Measurements from ENCODE around the gene STK17B.

The STK17B gene

GRCh38 chr2:196153480-196153879 is 17.9 kb downstream of the STK17B start:
- DNase-seq = no peak

DNA sequence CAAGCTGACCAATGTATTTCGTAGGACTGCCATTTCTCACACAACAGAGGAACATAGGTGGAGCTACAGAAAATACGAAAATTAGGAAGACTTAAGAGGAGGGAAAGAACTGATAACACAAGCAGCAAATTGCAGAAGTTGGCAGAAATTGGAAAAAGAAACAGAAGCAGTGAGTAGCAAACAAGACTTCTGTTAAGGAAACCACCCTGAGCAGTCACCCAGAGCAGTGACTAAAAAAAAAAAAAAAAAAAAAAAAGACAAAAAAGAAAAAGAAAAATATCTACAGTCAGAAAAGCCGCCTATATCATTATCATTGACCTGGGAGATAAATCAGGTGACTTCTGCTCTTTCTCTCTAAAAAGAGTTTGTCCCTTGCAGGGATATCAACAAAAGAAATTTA is 21.4 kb downstream of the STK17B start:
- DNase-seq = no peak

DNA sequence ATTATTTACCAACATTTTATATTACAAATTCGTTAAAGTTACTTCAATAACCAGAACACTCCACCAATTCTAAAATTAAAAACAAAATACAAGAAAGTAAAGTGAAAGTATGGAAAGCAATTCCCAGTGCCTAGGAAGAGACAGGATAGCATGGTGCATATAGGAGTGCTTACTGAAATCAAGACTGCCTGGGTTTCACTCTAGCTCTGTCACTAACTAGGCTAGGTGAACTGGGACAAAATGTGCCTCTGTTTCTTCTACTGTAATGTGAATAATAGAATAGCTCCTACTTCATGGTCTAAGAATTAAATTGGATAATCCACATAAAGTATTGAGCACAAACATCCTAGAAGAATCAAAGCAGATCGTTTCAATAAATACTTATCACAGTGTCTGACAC is 22.6 kb downstream of the STK17B start:
- DNase-seq = no peak

DNA sequence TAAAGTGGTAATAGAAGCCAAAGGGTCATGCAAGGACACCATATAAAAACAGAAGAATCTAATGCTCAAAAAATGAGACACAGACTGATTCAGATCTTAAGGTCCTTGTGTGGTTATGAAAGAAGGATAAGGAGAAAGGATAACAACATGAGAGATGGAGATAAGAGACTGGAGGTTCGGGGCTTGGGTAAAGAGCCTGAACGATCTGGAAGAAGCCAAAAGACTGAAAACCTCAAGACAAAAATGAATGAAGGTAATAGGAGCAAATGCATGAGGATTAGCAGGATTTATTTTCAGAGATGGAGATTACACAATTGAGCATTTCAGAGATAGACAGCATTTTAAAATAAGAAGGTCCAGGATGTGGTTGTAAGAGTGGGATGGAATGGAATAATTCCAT is 26.1 kb downstream of the STK17B start:
- no peak for DNase-seq

DNA sequence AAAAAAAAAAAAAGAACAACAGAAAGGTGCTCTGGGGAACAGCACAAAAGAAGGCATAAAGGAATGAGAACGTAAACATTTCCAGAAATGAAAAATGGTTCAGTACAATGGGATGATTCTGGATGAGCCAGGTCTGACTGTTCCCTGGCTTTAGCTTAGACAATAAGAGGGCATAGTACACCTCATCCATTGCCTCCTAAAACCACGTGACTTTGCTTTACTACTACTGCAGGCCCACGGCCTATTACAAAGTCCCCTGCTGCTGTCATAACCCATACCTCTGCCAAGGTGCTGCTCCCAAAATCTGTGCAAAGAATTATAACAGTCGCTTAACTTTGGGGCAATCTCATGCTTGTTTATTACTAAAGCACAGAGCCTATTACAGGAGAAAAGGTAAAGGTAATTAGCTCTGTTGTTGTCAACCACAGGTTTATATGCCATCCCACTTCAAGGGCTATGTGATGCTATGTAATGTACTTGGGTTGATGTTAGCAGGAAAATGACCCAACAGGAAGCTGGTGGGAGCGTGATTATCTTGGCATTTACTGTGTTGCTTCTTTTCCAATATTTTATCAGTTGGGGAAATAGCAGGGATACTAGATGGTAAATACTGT is 26.8 kb downstream of the STK17B start:
- DNase-seq = no peak

DNA sequence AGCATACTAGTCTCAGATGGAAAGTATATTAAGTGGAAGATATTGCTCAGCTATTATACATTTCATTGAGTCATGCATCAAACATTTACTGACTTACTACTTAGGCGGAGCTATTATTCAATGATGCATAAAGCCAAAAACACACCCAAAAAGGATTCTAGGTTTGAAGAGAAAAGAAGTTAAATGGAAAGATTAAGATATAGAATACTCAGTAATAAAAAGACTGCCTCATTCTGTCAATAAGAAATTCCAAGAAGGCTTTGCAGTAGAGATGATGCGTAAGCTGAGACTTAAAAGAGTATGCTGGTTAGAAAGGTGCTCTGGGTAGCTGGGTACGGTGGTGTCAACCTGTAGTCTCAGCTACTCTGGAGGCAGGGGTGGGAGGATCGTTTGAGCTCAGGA is 27.6 kb downstream of the STK17B start:
- DNase-seq = no peak

- no peak for DNase-seq
Observed at GRCh38 chr2:196142825-196143224, 28.6 kb downstream of the STK17B start.

- no peak for DNase-seq
Observed at GRCh38 chr2:196140213-196140612, 31.2 kb downstream of the STK17B start.

DNA sequence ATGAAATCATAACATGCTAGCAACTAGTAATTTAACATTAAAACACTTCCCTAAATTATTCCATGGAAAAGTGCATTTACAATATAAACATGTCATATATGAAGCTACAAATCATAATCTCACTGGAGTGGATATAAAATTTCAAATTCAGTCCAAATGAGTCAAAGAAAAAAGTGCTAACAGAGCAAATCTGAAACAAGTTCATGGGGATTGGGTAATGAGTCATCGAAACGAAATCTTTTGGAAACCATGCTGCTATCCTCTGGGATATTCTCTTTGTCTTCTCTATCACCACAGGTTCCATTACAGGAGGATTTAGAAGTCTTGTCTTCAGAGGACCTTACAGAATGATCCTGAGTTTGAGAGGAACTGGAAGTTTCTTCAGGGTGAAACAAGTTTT is 34.1 kb downstream of the STK17B start:
- DNase-seq = no peak

GRCh38 chr2:196136151-196136550 is 35.2 kb downstream of the STK17B start:
- DNase-seq = no peak

GRCh38 chr2:196131949-196132925 is 39.1 kb downstream of the STK17B start:
- DNase-seq = no peak

DNA sequence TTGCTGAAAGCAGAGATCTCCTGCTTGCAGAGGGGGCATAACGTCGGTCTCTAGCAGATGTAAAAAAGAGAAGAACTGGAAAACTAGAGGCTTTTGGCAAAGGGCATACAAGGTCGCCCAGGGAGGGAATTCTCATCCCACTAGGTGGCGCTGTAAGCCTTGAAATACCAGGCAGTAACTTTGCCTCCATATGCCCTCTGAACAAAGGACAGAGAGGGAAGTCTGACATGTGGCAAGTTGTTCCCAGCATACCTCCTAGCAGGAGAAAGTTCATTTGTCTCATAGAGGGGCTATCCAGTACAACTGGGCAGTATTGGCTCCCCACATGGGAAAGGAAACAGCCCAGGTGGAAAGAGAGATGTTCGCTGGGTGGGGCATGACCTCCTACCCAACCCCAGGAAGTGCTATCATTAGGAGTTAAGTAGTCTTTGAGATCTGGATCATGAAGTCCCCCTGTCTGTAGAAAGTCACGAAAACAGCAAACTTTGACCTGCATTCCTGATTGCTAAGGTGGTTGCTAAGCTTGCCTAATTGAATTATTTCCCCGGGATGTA is 39.9 kb downstream of the STK17B start:
- peak; percentile 17 for DNase-seq

DNA sequence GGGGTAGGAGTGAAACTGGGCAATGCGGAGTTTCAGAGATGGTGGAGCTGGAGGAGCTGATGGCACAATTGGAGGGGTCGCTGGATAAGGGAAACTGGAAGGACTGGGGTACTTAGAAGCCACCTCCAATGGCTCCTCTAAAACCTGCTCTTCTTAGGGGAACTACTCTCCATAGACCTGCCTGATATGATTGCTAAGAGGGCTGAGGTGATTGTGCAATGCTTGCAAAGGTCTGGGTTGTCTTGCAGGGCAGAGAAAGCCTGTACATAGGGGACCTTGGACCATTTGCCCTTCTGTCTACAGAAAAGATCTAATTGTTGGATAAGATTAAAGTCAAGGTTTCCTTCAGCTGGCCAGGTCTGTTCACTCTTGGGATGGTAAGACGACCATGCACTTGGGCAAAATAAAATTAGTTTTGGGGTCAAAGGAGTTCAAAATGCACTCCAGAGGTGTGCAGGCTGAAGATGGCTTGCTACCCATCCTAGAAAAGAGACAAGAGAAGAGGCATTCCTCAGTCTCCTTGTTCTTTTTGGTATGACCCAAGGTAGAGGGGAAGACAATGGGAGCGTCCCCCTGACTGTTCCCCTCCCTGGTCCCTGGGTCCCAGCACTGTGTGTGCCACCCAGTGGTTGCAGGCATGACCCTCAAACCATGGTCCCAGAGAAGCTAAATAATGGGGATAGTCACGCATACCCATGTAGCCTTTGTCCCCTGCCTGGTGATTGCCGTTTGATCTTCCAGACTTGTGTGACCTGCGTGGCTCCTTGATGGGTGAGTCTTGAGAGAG is 41.1 kb downstream of the STK17B start:
- DNase-seq = no peak

DNA sequence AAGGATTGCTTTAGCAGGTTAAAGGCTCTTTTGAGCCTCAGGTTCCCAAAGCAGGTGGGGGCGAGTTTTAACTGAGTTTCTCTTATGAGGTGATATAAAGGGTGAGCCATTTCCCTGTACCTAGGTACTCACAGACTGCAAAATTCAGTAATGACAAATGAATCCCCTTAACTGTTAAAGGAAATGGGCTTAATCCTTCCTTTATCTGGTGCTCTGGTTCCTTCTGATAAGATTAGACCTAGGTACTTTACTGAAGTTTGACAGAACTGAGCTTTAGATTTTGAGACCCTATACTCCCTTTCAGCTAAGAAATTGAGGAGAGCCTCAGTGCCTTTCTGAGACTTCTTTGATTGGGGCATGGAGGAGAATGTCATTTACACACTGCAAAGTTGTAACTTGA is 42.6 kb downstream of the STK17B start:
- DNase-seq = no peak

DNA sequence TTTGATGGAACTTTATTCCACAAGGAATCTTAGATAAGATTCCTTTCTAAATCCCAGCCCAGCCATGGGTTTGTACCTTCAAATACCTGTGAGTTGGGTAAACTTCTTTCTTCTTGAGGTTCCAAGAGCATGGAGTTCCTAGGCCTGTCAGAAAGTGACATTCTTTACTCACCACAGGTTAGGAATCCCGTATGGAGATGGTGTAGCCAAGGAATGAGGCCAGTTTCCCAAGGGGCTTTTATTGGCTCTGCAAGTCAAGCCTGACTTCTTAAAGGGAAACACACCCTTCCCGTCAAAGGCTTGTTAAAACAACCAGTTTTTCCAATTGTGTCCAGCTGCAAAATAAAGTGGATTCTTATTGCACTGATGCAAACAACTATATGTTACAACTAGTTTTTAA is 45.8 kb downstream of the STK17B start:
- DNase-seq = no peak

- DNase-seq = no peak
Observed at GRCh38 chr2:196123679-196124373, 47.6 kb downstream of the STK17B start.

- no peak for DNase-seq
Observed at GRCh38 chr2:196119926-196120325, 51.5 kb downstream of the STK17B start.

DNA sequence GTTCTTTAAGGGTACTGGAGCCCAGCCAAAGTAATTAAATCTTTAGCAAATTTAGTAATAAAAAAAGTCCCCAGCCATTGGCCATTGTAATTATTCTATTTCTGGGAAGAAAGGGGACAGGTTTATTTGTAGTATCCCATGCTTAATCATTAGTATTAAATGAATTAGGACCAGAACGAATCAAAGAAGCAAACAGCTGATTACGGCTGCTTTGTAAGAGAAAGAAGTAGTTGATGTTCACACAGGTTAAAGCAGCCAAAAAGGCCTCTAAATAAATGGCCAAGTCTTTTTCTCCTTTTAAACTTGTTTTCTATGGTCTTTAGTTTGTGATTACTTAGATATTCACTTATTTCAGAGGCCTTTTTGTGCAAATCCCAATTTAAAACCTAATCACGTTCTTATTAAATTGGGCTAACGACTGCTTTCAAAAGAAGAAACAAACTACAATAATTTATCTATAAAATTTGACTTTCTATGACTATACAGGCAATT is 54.1 kb downstream of the STK17B start:
- no peak for DNase-seq

GRCh38 chr2:196113061-196113974 is 58.1 kb downstream of the STK17B start:
- DNase-seq = no peak

- DNase-seq = no peak
Observed at GRCh38 chr2:196112418-196113034, 58.9 kb downstream of the STK17B start.

- no peak for DNase-seq
Observed at GRCh38 chr2:196108604-196109003, 62.8 kb downstream of the STK17B start.

Data from NCI-H2171 treated with DMSO at 0.1 percent for 48 hours (cell line).